GM12872 (cell line): ENCODE data around the gene NOX3.

ENCODE experiments used
- TF ChIP-seq, protein P1 (sequence below): IDR thresholded peaks from 3 replicates; pipeline ENCODE4 v1.5.1; 2011; ENCODE audit warnings: low read depth, mild to moderate bottlenecking, low read length, moderate library complexity; ENCODE audit not compliant: insufficient read depth

NOX3 gene

DNA sequence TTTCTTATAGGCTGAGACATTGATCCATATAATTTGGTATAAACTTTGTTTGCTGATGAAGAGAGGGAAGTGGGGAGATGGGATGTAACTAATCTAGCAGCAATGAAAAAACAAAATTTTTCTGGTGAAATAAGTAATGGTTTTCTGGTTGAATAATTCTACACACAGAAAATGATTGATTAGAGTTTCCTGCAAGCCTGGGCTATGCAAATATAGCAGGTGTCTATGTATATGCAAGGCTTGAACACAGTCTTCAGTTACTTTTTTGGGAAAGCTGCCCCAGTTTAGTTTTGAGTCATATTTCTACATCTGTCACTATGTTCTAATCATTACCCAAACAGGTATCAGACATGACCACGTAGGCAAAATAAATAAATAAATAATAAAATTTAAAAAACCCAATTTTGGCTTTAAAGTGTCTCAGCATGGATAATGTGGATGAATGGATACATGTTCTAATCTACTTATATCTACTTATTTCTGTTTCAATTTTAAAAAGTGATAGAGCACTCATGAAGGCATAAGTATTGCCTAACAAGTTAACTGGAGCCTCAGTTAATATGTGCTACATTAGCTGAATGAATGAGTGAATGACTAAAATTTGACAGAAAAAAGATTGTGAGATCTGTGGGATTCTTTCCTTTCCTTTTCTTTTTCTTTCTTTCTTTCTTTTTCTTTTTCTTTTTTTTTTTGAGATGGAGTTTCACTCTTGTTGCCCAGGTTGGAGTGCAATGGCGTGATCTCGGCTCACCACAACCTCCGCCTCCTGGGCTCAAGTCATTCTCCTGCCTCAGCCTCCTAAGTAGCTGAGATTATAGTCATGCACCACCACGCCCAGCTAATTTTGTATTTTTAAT, 104.1 kb downstream of the NOX3 start:
- TF ChIP-seq, protein P1, sequence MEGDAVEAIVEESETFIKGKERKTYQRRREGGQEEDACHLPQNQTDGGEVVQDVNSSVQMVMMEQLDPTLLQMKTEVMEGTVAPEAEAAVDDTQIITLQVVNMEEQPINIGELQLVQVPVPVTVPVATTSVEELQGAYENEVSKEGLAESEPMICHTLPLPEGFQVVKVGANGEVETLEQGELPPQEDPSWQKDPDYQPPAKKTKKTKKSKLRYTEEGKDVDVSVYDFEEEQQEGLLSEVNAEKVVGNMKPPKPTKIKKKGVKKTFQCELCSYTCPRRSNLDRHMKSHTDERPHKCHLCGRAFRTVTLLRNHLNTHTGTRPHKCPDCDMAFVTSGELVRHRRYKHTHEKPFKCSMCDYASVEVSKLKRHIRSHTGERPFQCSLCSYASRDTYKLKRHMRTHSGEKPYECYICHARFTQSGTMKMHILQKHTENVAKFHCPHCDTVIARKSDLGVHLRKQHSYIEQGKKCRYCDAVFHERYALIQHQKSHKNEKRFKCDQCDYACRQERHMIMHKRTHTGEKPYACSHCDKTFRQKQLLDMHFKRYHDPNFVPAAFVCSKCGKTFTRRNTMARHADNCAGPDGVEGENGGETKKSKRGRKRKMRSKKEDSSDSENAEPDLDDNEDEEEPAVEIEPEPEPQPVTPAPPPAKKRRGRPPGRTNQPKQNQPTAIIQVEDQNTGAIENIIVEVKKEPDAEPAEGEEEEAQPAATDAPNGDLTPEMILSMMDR, result no peak

DNA sequence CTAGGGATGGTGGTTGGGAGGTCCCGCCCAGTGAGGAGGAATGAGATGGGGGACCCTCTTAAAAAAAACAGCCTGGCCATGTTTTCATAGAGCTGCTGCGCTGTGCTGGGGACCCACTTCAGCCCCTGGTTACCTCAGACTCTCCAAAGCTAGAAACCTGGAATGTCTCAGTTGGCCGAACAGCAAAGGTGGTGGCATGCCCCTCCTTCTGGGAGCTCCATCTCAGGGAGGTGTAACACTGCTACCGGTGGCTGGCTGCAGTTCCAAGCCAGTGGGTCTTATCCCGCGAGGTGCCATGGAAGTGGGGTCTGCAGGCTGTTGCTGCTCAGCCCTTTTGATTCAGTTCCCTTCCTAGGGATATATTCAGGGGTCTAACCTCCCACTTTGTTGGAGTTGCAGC, 105.7 kb downstream of the NOX3 start:
- TF ChIP-seq, protein P1, result no peak

DNA sequence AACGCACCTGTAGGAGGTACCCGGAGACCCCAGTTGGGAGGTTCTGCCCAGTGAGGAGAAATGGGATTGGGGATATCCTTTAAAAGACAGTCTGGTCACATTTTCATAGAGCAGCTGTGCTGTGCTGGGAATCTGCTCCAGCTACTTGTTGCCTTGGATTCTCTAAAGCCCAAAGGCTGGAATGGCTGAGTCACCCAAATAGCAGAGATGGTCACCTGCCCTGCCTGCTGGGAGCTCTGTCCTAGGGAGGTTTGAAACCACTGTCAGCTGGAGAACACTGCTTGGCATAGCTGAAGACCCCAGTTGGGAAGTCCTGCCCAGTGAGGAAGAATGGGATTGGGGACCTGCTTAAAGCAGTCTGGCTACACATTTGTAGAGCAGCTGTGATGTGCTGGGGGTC, 106.5 kb downstream of the NOX3 start:
- TF ChIP-seq, protein P1, result no peak

DNA sequence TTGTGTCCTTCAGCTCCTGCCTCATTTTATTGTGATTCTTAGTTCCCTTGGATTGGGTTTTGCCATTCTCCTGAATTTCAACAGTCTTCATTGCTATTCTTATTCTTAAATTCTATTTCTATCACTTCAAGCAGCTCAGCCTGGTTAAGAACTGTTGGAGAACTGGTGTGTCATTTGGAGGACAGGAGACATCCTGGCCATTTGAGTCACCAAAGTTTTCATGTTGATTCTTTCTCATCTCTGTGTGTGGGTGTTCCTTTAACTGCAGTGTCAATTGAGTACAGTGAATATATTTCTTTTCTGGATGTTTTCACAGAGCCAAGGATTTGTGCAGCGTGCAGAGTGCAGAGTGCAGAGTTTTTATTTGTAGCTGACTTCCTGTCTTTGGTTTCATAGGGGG, 107.8 kb downstream of the NOX3 start:
- TF ChIP-seq, protein P1, result no peak

DNA sequence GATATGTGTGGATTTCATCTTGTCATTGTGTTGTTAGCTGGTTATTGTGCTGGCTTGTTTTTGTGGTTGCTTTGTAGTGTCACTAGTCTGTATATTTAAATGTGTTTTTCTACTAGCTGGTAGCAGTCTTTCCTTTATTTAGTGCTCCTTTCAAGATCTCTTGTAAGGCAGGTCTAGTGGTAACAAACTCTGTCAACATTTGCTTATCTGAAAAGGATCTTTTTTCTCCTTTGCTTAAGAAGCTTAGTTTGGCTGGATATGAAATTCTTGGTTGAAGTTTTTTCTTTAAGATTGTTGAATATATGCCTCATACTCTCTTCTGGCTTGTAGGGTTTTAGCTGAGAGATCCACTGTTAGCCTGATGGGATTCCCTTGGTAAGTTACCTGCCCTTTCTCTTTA, 108.7 kb downstream of the NOX3 start:
- TF ChIP-seq, protein P1, result no peak
